DMS53 treated with DMSO at 0.1 percent for 48 hours (cell line): ENCODE data around the gene CEP72.
"Not testable (repeated sequence)": the region's sequence is repeated elsewhere in the genome, so short reads cannot be mapped to it uniquely, and the experiment has no call there.

Experiments used
- DNase-seq: peaks from one replicate; lab custom pipeline; 2025; ENCODE audit not compliant: unreplicated experiment; lab: John Stamatoyannopoulos, UW

The CEP72 gene

DNA sequence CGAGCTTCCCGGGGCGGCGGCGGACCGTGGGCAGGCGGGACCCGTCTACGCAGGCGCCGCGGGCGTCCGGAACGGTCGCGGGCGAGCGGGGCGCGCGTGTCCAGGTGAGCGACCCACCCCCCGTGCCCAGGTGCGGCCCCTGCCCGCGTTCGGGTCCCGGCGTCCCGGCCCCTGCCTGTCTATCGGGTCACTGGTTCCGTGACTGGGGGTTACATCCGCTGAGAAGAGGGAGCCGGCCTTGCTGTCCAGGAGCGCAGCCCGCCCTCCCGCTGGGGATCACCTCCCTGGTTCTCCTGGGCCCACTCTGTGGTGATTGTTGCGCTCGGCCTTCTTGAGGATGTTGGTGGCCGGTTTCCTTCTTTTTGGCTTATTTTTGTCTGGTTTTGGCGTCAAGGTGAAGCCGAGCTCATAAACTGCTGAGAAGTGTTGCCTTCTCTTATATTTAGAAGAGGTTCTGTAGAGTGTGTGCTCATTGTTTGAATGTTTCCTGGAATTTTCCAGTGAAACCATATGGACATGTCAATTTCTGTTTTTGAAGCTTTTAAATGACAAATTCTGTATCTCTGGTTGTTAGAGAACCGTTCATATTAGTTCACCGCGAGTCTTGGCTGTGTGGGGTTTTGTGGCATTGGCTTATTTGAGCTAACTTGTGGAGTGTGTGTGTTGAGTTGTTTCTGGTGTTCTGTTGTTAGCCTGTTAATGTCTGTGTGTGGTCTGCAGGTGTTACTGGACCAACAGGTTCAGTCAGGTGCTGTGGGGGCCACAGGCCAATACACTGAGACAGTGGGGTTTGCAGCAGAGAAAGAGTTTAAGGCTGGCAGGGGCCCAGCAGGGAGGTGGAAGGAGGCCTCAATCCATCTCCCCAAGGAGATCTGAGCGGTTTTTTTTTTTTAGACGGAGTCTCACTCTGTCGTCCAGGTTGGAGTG is 621 bp downstream of the CEP72 start:
- peak; percentile 65 for DNase-seq

GRCh38 chr5:616484-617039 is 4.4 kb downstream of the CEP72 start:
- no peak for DNase-seq

- DNase-seq, result no peak
These were observed 5.8 kb downstream of the CEP72 start for GRCh38 chr5:617896-618295.

DNA sequence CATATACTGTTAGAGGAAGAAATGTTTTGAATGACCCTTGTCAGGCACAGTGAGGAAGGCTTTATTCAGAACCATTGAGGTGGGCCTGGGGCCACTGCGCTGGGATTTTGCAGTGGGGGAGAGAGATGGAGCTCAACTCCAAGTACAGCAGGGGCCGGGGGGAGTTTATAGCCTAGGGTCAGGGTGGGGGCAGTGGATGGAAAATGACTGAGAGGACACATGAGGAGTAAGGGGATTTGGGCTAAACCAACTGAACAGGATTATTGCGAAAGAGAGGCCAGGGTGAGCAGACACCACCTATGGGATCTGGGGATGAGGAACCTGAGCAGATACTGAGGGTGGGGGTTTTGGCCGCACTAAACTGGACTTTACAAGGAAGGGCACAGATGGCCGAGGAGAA is 6.3 kb downstream of the CEP72 start:
- no peak for DNase-seq

DNA sequence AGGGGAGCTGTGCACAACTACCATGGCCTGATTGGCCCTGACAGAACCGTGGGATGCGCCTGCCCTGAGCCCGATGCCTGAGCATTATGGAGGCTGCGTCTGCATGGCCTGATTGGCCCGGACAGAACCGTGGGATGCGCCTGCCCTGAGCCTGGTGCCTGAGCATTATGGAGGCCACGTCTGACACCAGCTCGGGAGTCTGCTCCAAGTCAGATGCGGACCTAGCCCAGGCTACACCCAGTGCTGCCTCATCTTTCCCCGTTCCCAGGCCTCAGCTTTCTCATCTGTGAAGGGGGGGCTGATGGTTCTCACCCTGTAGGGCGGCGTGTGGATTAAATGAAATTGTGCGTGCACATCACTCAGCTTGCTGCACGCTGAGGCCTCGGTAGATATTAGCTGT is 7.3 kb downstream of the CEP72 start:
- no peak for DNase-seq

GRCh38 chr5:620152-620551 is 8.0 kb downstream of the CEP72 start:
- no peak for DNase-seq

DNA sequence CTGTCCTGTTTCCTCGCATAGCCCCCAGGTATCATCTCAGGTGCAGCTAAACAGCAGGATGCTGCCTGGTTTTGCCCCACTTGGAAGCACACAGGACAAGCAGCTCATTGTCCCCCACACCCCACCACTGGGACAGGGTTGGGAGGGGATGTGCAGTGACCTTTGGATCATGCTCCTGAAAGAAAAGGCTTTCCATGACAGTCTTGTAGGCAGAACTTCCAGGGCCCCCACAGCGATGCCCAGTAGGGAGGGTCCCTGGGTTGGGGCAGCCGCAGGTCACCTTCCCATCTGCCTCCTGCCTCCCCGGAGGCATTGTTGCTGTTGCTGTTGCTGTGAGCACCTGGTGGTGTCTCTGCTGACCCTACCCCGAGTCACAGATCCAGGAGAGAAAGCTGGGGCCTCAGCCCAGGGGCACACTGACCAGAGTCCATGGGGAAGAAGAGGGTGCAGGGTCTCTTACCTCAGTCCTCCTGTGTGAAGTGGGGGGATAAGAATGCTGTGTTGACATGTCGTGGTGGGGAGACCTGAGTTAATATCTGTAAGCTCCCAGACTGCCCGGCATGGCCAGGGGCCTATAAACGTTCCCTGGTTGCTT is 8.5 kb downstream of the CEP72 start:
- no peak for DNase-seq

DNA sequence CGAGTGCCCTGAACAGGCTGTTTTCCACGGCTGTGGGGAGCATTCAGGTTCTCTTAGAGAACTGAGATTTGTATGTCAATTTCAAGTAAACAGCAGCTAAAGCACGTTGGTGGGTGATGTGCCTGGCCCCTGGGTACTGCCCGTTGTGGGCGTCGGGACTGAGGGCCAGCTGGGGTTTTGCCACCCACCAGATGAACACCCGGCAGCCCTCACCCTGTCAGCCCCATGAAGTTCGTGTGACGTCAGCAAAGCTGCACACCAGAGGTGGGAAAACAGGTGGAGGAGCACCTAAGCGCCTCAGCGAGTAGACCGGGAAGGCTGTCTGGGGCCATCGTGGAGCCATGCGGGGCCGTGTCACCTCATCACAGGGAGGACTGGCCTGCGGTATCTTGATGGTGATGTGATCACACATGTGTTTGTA is 9.2 kb downstream of the CEP72 start:
- no peak for DNase-seq

GRCh38 chr5:622359-622758 is 10.2 kb downstream of the CEP72 start:
- DNase-seq, result no peak

DNA sequence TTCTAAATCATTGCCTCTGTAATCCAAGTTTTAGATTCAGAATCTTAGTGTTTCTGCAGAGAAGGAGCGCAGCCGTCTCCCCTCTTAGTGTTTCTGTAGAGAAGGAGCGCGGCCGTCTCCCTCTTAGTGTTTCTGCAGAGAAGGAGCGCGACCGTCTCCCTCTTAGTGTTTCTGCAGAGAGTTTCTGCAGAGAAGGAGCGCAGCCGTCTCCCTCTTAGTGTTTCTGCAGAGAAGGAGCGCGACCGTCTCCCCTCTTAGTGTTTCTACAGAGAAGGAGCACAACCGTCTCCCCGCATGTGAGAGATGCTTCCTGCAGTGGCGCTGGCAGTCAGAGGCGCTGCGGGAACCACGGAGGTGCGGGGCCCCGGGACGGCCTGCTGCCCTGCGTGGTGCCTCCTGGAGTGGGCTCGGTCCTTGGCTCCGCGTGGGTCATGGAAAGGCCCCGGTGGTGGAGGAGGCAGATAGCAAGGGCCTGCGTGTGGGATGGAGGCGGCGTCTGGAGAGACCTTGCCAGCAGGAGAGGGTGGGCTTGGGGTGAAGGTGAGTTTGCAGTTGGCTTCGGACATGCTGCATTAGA is 10.9 kb downstream of the CEP72 start:
- DNase-seq, result no peak

DNA sequence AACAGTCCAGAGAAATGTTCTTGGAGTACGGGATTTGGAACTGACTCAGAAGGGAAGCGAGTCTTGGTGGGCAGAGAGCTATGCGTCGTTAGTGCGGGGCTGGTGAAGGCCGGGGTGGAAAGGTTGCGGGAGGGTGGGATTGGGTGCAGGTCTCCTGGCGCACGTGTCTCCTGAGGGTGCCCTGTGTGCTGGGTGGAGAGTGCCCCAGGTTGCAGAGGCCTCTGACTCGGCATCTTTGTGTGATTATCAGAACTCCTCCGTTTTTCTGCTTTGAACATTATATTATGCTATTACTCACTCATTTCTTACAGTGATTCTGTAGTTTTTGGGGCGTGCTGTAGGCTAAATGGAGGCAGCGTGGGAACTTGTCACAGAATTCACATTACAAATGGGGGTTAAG is 11.4 kb downstream of the CEP72 start:
- no peak for DNase-seq

DNA sequence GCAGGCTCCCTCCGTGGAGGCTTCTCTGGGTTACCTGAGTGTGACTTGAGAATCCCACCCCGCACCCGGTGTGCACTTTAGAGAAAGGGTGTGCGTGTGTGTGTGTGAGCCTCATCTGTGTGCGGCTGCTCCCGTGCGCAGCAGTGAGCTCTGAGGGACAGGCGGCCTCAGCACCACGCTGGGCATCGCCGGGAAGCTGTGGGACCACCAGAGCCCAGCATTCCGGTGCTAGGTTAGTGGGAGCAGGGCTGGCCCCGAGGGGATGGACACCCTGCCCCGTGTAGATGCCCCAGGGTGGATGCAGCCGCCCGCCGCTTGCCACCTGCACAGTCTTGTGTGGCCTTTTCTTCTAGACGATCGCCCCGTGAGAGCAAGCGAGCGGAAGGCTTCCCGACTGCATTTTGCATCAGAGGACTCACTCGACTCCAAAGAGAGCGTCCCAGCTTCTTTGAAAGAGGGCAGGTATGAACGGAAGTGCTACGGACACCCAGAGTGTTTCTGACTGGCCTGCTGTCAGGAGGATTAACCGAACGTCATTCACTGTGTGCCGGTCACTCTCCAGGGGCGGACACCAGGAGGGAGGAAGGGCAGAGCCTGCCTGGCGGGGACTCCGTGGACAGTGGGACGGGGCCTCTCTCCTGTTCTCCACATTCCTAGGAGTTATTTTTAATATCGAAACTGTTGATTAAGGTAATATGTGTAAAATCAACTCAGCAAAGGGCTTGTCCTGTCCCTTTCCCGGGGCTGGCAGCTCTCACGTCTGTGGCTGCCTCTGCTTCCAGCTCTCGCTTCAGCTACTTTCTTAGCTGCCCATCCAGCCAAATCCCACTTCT is 12.2 kb downstream of the CEP72 start:
- no peak for DNase-seq

DNA sequence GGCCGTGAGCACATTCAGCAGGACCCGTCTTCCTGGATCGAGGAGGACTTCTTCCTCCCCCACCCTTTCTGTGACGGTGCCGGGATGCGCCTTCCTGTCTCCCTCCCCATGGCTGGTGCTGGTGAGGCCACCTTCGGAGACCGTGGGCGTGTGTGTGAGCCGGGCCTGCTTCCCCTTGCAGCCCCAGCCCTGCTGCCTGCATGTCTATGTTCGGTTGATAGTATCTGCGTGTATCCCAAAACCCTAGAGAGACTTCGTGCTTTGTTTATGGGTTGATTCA is 12.8 kb downstream of the CEP72 start:
- DNase-seq, result no peak

GRCh38 chr5:625516-625915 is 13.4 kb downstream of the CEP72 start:
- no peak for DNase-seq

DNA sequence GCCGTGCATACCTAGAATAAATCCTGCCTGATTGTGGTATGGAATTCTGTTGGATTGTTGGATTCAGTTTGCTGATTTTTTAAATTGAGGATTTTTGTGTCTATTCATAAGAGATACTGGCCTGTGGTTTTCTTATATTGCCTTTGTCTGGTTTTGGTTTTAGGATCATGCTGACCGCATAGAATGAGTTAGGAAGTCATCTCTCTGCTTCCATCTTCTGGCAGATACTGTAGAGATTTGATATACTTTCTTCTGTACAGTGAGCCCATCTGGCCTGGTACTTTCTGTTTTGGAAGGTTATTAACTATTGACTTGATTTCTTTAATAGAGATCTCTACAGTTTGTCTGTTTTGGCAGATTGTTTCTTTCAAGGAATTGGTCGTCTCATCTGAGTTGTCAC is 14.7 kb downstream of the CEP72 start:
- no peak for DNase-seq

GRCh38 chr5:627840-628239 is 15.7 kb downstream of the CEP72 start:
- DNase-seq, result no peak

DNA sequence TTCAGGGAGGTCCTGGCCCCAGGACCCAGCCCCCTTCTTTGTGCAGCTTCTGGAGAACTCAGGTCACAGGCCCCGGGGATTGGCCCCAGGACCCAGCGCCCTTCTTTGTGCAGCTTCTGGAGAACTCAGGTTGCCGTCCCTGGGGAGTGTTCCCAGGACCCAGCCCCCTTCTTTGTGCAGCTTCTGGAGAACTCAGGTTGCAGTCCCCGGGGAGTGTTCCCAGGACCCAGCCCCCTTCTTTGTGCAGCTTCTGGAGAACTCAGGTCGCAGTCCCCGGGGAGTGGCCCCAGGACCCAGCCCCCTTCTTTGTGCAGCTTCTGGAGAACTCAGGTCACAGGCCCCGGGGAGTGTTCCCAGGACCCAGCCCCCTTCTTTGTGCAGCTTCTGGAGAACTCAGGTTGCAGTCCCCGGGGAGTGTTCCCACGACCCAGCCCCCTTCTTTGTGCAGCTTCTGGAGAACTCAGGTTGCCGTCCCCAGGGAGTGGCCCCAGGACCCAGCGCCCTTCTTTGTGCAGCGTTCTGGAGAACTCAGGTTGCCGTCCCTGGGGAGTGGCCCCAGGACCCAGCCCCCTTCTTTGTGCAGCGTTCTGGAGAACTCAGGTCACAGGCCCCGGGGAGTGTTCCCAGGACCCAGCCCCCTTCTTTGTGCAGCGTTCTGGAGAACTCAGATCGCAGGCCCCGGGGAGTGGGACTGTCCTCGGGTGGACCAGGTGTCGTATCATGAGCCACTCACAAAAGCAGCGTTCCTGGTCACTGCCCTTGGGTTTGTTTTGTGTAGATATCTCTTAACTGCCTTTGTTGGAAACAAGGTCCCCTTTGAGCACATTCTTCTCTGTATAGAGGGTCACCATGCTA is 16.4 kb downstream of the CEP72 start:
- DNase-seq, result not testable (repeated sequence)

- no peak for DNase-seq
These were observed 21.4 kb downstream of the CEP72 start for GRCh38 chr5:633501-633955.

DNA sequence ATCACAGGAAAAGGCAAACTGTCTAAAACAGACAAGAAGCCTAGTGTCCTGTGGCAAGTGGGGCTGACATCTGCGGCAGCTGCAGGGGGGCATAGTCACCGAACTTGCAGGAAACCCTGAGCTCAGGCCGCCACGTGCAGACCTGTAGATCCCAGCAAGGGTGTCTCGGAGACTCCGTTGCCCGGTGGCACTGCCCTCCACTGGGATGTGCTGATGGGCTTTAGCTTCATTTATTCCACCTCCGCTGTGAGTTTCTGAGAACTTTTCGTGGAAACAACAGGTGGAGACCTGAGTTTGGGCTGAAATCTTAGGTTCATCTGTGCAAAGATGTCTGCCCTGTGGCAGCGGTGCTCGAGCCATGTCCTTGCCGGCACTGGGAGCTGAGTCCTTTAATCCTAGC is 22.1 kb downstream of the CEP72 start:
- DNase-seq, result no peak

DNA sequence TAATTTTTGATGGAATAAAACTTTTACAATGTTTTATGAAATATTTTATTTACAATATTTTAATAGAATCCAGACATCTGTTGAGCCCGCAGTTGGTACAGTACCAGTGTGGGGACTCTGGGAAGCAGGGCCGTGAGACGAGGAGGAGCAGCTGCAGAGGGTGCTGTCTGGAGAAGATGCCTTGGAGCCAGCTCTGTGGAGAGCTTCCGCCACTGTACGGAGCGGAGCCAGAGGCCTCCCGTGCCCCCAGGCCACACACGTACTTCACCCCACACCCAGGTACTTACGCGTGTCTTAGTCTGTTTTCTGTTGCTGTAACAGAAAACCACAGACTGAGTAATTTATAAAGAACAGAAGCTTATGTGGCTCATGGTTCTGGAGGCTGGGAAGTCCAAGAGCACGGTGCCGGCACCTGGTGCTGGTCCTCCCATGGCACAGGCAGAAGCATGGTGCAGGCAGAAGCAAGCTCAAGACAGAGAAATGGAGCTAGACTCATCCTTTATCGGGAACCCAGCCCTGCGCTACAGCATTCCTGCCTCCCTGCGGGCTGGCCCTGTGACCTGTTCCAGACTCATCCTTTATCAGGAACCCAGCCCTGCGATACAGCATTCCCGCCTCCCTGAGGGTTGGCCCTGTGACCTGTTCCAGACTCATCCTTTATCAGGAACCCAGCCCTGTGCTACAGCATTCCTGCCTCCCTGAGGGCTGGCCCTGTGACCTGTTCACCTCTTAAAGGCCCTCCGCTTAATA is 23.3 kb downstream of the CEP72 start:
- no peak for DNase-seq
